Gastrocnemius medialis (tissue), 4 donors: Measurements from ENCODE around the gene PKN1. TPM values are rescaled to one million over a fixed set of nuclear protein-coding genes. Genes with fewer than 3 reads are reported as not detected.

Source experiments
- ATAC-seq, 2 donors: fragments of 150-250 bp; one replicate each; pipeline ENCODE4 v1.9.1; 2016
- DNase-seq, 2 donors: peaks; one replicate each; pipeline ENCODE4 v3.0.0-alpha.2; 2019
- H3K27ac ChIP-seq, 4 donors: fragments of 200-600 bp; sonication (generic); 1 replicate in 1 of 4; 2 replicates in 3 of 4; pipeline ENCODE4 v1.5.1; 2016 to 2018; ENCODE audit warnings: mild to moderate bottlenecking in 2 of 4, moderate library complexity in 1 of 4
- H3K27me3 ChIP-seq, 3 donors: fragments of 200-600 bp; sonication (generic) in 2 of 3; 1 replicate in 1 of 3; 2 replicates in 2 of 3; pipeline versions ENCODE4 v1.5.1 to v1.6.0; 2016 to 2019; ENCODE audit warnings: mild to moderate bottlenecking in 1 of 3, moderate library complexity in 1 of 3
- H3K36me3 ChIP-seq, 2 donors: fragments of 200-600 bp; sonication (generic) in 1 of 2; one replicate each; pipeline ENCODE4 v1.5.1; 2017 to 2018
- H3K4me1 ChIP-seq, 2 donors: fragments of 200-600 bp; sonication (generic) in 1 of 2; one replicate each; pipeline ENCODE4 v1.5.1; 2016 to 2017; ENCODE audit warnings: mild to moderate bottlenecking in 2 of 2
- H3K4me3 ChIP-seq, 4 donors: fragments of 200-600 bp; sonication (generic) in 3 of 4; 1 replicate in 1 of 4; 2 replicates in 3 of 4; pipeline ENCODE4 v1.5.1; 2016 to 2019; ENCODE audit warnings: mild to moderate bottlenecking in 2 of 4
- H3K9me3 ChIP-seq, 3 donors: fragments of 200-600 bp; sonication (generic) in 2 of 3; 1 replicate in 1 of 3; 2 replicates in 2 of 3; pipeline ENCODE4 v1.5.1; 2016 to 2019
- POLR2A ChIP-seq, 2 donors: fragments of 450-650 bp; IDR thresholded peaks; one replicate each; pipeline ENCODE4 v1.6.1; 2017; ENCODE audit warnings: antibody characterized with exemption in 2 of 2, mild to moderate bottlenecking in 2 of 2, moderate library complexity in 2 of 2
- in situ Hi-C, 4 donors: fragments of 200-750 bp; cut with MboI; loops; one replicate each; pipeline versions ENCODE4 v1.15.0 to v1.8.0; 2017; ENCODE audit warnings: low sequenced_read_pairs in 4 of 4
- intact Hi-C: fragments of 100-400 bp; cut with DNase I; formaldehyde crosslinking; loops from one replicate; pipeline ENCODE4 v1.15.1; 2023; ENCODE audit warnings: low total_unique reads
- total RNA-seq, 4 donors: library from RNA; depleted of rRNA; stranded (reverse); fragments of >200 nt; gene quantifications; one replicate each; pipeline versions ENCODE4 v1.1.0 to v1.2.3, GENCODE V29; 2016
- TF ChIP-seq, protein P1 (sequence below), 5 experiments: fragments of 450-650 bp in 3 of 5; fragments of 200-600 bp in 2 of 5; sonication (generic) in 2 of 5; IDR thresholded peaks in 4 of 5; conservative IDR thresholded peaks in 1 of 5; 1 replicate in 4 of 5; 2 replicates in 1 of 5; pipeline ENCODE4 v1.5.1; 2016 to 2019; ENCODE audit warnings: antibody characterized with exemption in 5 of 5, mild to moderate bottlenecking in 3 of 5, moderate library complexity in 3 of 5

Gene PKN1
- total RNA-seq, 4 donors from 2014 or later: 52.1 to 130 (median 81.3) TPM

GRCh38 chr19:14410091-14411051 lies 22.7 kb upstream of the PKN1 start:
- peaks cover 0 to 5% of the 10 kb centered on the region in 2 donors for H3K4me1 ChIP-seq
- no peaks in the 10 kb centered on the region for H3K9me3 ChIP-seq
- H3K27me3 ChIP-seq: no peaks in the 10 kb centered on the region
- H3K4me3 ChIP-seq: no peak overlapping the region
- ATAC-seq: no peak
- TF ChIP-seq POLR2A (IDR thresholded peaks at IDR 0.05): no peak
- TF ChIP-seq, protein P1, sequence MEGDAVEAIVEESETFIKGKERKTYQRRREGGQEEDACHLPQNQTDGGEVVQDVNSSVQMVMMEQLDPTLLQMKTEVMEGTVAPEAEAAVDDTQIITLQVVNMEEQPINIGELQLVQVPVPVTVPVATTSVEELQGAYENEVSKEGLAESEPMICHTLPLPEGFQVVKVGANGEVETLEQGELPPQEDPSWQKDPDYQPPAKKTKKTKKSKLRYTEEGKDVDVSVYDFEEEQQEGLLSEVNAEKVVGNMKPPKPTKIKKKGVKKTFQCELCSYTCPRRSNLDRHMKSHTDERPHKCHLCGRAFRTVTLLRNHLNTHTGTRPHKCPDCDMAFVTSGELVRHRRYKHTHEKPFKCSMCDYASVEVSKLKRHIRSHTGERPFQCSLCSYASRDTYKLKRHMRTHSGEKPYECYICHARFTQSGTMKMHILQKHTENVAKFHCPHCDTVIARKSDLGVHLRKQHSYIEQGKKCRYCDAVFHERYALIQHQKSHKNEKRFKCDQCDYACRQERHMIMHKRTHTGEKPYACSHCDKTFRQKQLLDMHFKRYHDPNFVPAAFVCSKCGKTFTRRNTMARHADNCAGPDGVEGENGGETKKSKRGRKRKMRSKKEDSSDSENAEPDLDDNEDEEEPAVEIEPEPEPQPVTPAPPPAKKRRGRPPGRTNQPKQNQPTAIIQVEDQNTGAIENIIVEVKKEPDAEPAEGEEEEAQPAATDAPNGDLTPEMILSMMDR (IDR thresholded peaks at IDR 0.05 in 4 of 5, conservative IDR thresholded peaks at IDR 0.05 in 1 of 5): no peak
- in situ Hi-C loops: no loop called here
- peaks cover 0 to 72% of the 10 kb centered on the region in 2 donors for H3K36me3 ChIP-seq
- intact Hi-C loops: no loop called here
- H3K27ac ChIP-seq: no peak overlapping the region
- no peak for DNase-seq

DNA sequence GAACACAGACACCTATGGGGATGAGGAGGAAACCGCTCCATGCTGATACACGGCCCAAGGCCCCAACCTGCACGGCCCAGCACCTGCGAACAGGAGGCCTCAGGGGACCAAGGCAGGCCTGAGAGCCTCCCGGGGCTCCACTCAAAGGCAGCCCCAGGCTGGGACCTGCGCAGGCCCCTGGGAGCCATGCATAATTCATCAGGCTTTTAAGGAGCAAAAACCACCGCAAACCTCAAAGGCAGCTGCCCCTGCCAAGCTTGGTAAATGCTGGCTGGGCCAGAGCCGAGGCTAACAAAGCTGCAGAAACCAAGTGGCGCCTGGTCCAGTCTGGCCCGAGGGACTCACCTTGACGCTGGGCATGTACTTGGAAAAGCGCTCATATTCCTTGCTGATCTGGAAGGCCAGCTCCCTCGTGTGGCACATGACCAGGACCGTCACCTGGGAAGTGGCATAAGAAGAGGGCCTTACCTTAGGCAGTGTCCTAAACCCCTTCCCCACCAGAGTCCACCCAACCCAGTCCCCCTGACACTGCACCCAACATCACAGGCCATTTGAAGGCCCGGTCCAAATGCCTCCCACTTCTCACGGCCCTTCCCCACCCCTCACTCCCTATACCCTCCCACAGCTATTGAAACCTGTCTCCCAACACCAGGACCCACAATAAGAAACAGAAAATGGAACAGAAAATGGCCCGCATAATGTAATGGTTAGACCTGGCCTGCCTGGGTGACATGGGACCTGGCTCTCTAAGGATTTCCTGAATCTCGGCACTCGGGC lies 21.8 kb upstream of the PKN1 start:
- no peak for ATAC-seq
- no peaks in the 10 kb centered on the region for H3K9me3 ChIP-seq
- no peaks in the 10 kb centered on the region for H3K27me3 ChIP-seq
- H3K4me1 ChIP-seq: peaks cover 0 to 5% of the 10 kb centered on the region in 2 donors
- H3K27ac ChIP-seq: no peak overlapping the region
- H3K4me3 ChIP-seq: no peak overlapping the region
- DNase-seq: no peak
- TF ChIP-seq POLR2A (IDR thresholded peaks at IDR 0.05): no peak
- TF ChIP-seq, protein P1 (IDR thresholded peaks at IDR 0.05 in 4 of 5, conservative IDR thresholded peaks at IDR 0.05 in 1 of 5): no peak
- in situ Hi-C loops (no loop called here), intact Hi-C loops (no loop called here)
- H3K36me3 ChIP-seq: peaks cover 0 to 64% of the 10 kb centered on the region in 2 donors

- TF ChIP-seq, protein P1 (IDR thresholded peaks at IDR 0.05 in 4 of 5, conservative IDR thresholded peaks at IDR 0.05 in 1 of 5): no peak
- no peak for TF ChIP-seq POLR2A (IDR thresholded peaks at IDR 0.05)
- no peak for ATAC-seq
- H3K36me3 ChIP-seq: peaks cover 0 to 59% of the 10 kb centered on the region in 2 donors
Observed at GRCh38 chr19:14411938-14412245, 21.2 kb upstream of the PKN1 start.

GRCh38 chr19:14412324-14412995 lies 20.6 kb upstream of the PKN1 start:
- peaks cover 0 to 54% of the 10 kb centered on the region in 2 donors for H3K36me3 ChIP-seq
- DNase-seq: no peak
- TF ChIP-seq, protein P1 (IDR thresholded peaks at IDR 0.05 in 4 of 5, conservative IDR thresholded peaks at IDR 0.05 in 1 of 5): no peak
- TF ChIP-seq POLR2A (IDR thresholded peaks at IDR 0.05): no peak
- no peaks in the 10 kb centered on the region for H3K27me3 ChIP-seq
- H3K27ac ChIP-seq: no peak overlapping the region
- ATAC-seq: no peak
- H3K4me1 ChIP-seq: peaks cover 10% of the 10 kb centered on the region in 2 donors
- H3K4me3 ChIP-seq: no peak overlapping the region
- no peaks in the 10 kb centered on the region for H3K9me3 ChIP-seq
- intact Hi-C loops: no loop called here
- in situ Hi-C loops: no loop called here

More at GRCh38 chr19:14411938-14412245, 21.2 kb upstream of the PKN1 start:
- DNase-seq: no peak
- intact Hi-C loops: no loop called here
- in situ Hi-C loops: no loop called here
- Histone ChIP-seq H3K4me3 (no peak overlapping the region), H3K27ac (no peak overlapping the region), H3K9me3 (no peaks in the 10 kb centered on the region), H3K4me1 (peaks cover 5 to 8% of the 10 kb centered on the region in 2 donors), H3K27me3 (no peaks in the 10 kb centered on the region)
